GM06990 (cell line): ENCODE data around the gene HELZ.

Source experiments
- DNase-seq: peaks from one replicate; pipeline ENCODE4 v3.0.0-alpha.2; 2011; ENCODE audit not compliant: insufficient read length; ENCODE audit errors: extremely low read depth
- H3K27me3 ChIP-seq: replicated peaks from 2 replicates; pipeline ENCODE4 v1.6.0; 2011; ENCODE audit warnings: low read length; ENCODE audit not compliant: control insufficient read depth, insufficient read depth
- H3K36me3 ChIP-seq: 2 replicates; pipeline ENCODE4 v1.5.1; 2011; ENCODE audit warnings: low read length; ENCODE audit not compliant: control insufficient read depth, insufficient read depth
- H3K4me3 ChIP-seq: replicated peaks from 2 replicates; pipeline ENCODE4 v1.5.1; 2011; ENCODE audit warnings: low read depth, mild to moderate bottlenecking, control low read depth, low read length
- CTCF ChIP-seq: IDR thresholded peaks from 2 replicates; pipeline ENCODE4 v1.5.1; 2011; ENCODE audit warnings: low read length, control low read depth, mild to moderate bottlenecking, inconsistent platforms; ENCODE audit not compliant: insufficient read depth, poor library complexity, severe bottlenecking

Gene HELZ

GRCh38 chr17:67136191-67137025 lies 108.6 kb downstream of the HELZ start:
- DNase-seq, result no peak
- H3K27me3 ChIP-seq, result no peaks in the 10 kb centered on the region
- no peak for TF ChIP-seq CTCF
- H3K36me3 ChIP-seq, result peaks cover 8% of the 10 kb centered on the region
- H3K4me3 ChIP-seq, result no peak overlapping the region

- Histone ChIP-seq H3K27me3 (no peaks in the 10 kb centered on the region), H3K36me3 (peaks cover 1% of the 10 kb centered on the region), H3K4me3 (no peak overlapping the region)
- DNase-seq, result no peak
- TF ChIP-seq CTCF, result no peak
Measured at GRCh38 chr17:67133161-67133560, 111.8 kb downstream of the HELZ start.

GRCh38 chr17:67132366-67132765 lies 112.6 kb downstream of the HELZ start:
- H3K27me3 ChIP-seq, result no peaks in the 10 kb centered on the region
- H3K4me3 ChIP-seq, result no peak overlapping the region
- peaks cover 1% of the 10 kb centered on the region for H3K36me3 ChIP-seq
- no peak for DNase-seq
- TF ChIP-seq CTCF, result no peak

GRCh38 chr17:67130768-67131167 lies 114.2 kb downstream of the HELZ start:
- H3K36me3 ChIP-seq, result no peaks in the 10 kb centered on the region; the same call in 1 of the 2 replicates
- H3K27me3 ChIP-seq, result no peaks in the 10 kb centered on the region
- DNase-seq, result no peak
- H3K4me3 ChIP-seq, result no peak overlapping the region
- TF ChIP-seq CTCF, result no peak

GRCh38 chr17:67129283-67129682 lies 115.7 kb downstream of the HELZ start:
- Histone ChIP-seq H3K27me3 (no peaks in the 10 kb centered on the region), H3K36me3 (no peaks in the 10 kb centered on the region; the same call in 1 of the 2 replicates), H3K4me3 (no peak overlapping the region)
- DNase-seq, result no peak
- TF ChIP-seq CTCF, result no peak
